ELR (cell line): Measurements from ENCODE around the gene CDH26.

Source experiments
- DNase-seq: peaks from one replicate; pipeline ENCODE4 v3.0.0-alpha.2; 2015; ENCODE audit warnings: low read depth

Gene CDH26

DNA sequence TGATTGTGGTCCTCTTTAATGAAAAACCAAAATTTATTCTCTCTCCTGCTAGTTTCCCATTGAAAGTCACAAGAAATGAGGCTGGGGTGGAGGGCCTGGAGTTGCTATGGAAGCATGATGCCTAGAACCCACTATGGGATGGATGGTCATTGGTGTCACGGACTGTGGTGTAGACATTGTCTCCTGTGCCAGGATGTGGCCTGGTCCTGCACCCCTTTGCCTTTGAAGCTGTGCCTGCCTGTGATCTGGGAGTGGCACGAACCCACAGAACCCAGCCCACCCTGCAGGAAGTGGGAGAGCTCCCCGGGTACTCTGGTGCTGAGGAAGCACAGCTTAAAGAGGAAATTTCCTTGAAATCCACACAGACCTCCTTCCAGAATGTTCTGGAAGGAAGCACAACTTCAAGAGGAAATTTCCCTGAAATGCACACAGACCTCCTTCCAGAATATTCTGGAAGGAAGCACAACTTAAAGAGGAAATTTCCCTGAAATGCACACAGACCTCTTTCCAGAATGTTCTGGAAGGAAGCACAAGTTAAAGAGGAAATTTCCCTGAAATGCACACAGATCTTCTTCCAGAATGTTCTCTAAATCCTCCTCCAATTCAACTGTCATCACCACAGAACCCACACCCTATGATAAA is 105.6 kb downstream of the CDH26 start:
- DNase-seq: no peak
